Karpas-422 (cell line): ENCODE results near the gene KLKB1. TPM values are rescaled to one million over a fixed set of nuclear protein-coding genes. Genes with fewer than 3 reads are reported as not detected.
"Not testable (repeated sequence)": the region's sequence is repeated elsewhere in the genome, so short reads cannot be mapped to it uniquely, and the experiment has no call there.

Source experiments
- DNase-seq: peaks from one replicate; pipeline ENCODE4 v3.0.0-alpha.2; 2015
- H2AFZ ChIP-seq: fragments of 200-600 bp; sonication (generic); 2 replicates; pipeline ENCODE4 v1.6.1; 2014; ENCODE audit warnings: antibody characterized with exemption, low read length, mixed read lengths
- H3K27ac ChIP-seq: fragments of 200-600 bp; sonication (generic); 2 replicates; pipeline ENCODE4 v1.5.1; 2014; ENCODE audit warnings: mild to moderate bottlenecking, low read length, moderate library complexity
- H3K27me3 ChIP-seq: fragments of 200-600 bp; sonication (generic); 2 replicates; pipeline ENCODE4 v1.6.1; 2014; ENCODE audit warnings: low read length, mixed read lengths
- H3K36me3 ChIP-seq: fragments of 200-600 bp; sonication (generic); 2 replicates; pipeline ENCODE4 v1.6.1; 2014; ENCODE audit warnings: low read length, mixed read lengths; ENCODE audit not compliant: insufficient read depth
- H3K4me1 ChIP-seq: fragments of 200-600 bp; sonication (generic); 2 replicates; pipeline ENCODE4 v1.6.1; 2014; ENCODE audit warnings: mild to moderate bottlenecking, low read length, mixed read lengths
- H3K4me2 ChIP-seq: fragments of 200-600 bp; sonication (generic); 2 replicates; pipeline ENCODE4 v1.6.1; 2014; ENCODE audit warnings: low read length, low read depth, mild to moderate bottlenecking; ENCODE audit not compliant: poor library complexity, severe bottlenecking
- H3K4me3 ChIP-seq: fragments of 200-600 bp; sonication (generic); 2 replicates; pipeline ENCODE4 v1.5.1; 2014; ENCODE audit warnings: mild to moderate bottlenecking, antibody characterized with exemption, low read length, mixed read lengths
- H3K79me2 ChIP-seq: fragments of 200-600 bp; sonication (generic); 2 replicates; pipeline ENCODE4 v1.6.1; 2014; ENCODE audit warnings: mild to moderate bottlenecking, low read length, mixed read lengths
- H3K9ac ChIP-seq: fragments of 200-600 bp; sonication (generic); 2 replicates; pipeline ENCODE4 v1.6.0; 2014; ENCODE audit warnings: low read length
- H3K9me2 ChIP-seq: fragments of 200-600 bp; sonication (generic), shearing (Covaris generic); replicated peaks from 2 replicates; pipeline ENCODE4 v1.6.0; 2014; ENCODE audit warnings: mild to moderate bottlenecking, low read length, moderate library complexity; ENCODE audit not compliant: insufficient read depth
- H3K9me3 ChIP-seq: fragments of 300-700, 200-600 bp; sonication (generic); 2 replicates; pipeline ENCODE4 v1.6.1; 2014; ENCODE audit warnings: low read length, mixed read lengths
- H4K20me1 ChIP-seq: fragments of 200-600 bp; sonication (generic); 2 replicates; pipeline ENCODE4 v1.6.1; 2014; ENCODE audit warnings: mild to moderate bottlenecking, antibody characterized with exemption, low read length, low read depth; ENCODE audit not compliant: insufficient read depth
- total RNA-seq: library from RNA; depleted of rRNA; stranded (reverse); fragments of >200 nt; shearing (Covaris generic); gene quantifications from 2 replicates; pipeline ENCODE4 v1.2.3, GENCODE V29; 2014; ENCODE audit warnings: low replicate concordance

The KLKB1 gene
- total RNA-seq, 1 experiment from 2014 or later: 1.9 TPM

DNA sequence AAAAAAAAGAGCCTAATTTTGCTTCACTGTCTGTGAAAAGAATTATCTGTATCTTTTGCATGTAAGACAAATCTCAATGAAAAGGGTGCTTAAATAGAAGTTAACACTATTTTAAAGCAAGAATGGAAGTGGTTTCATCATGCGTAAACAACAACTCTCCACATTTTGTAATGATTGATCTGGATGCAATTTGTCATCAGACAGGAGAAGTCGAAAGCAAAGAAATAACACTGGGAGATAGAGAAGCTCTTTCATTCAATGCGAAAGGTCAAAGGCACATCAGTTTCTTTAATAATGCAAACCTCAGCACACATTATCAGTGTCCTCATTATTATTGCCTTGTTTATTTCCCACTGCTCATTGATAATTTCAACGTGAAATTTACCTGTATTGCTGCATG, 8.8 kb downstream of the KLKB1 start:
- no peak for DNase-seq
- Histone ChIP-seq H3K27ac (no peak overlapping the region), H3K4me2 (no peak overlapping the region), H4K20me1 (no peaks in the 10 kb centered on the region), H3K79me2 (no peaks in the 10 kb centered on the region), H3K36me3 (no peaks in the 10 kb centered on the region), H3K9me2 (no peaks in the 10 kb centered on the region), H3K9me3 (no peaks in the 10 kb centered on the region), H2AFZ (no peak overlapping the region), H3K27me3 (no peaks in the 10 kb centered on the region), H3K4me3 (no peak overlapping the region), H3K9ac (no peak overlapping the region), H3K4me1 (no peaks in the 10 kb centered on the region)

DNA sequence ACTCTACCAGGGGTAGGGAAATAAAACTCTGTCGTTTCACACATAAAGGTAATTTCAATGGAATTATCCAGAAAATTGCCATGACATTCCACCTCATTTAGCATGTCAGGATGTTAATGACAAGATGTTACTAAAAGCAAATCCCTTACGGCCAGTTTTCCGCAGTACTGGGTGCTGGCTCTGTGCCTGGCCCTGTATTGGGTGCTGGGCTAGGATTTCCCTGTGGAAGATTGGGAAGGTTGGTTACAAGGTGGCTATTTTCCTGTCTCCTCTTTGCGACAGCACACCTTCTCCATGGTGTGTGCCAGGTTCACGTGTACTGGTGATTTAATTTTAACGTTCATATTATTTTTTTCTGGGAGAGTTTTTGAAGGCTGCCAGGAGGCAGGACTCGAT, 13.1 kb downstream of the KLKB1 start:
- no peak overlapping the region for H3K4me2 ChIP-seq
- no peaks in the 10 kb centered on the region for H3K9me2 ChIP-seq
- no peaks in the 10 kb centered on the region for H3K4me1 ChIP-seq
- DNase-seq: no peak
- H3K27ac ChIP-seq: no peak overlapping the region
- no peak overlapping the region for H3K4me3 ChIP-seq
- H3K36me3 ChIP-seq: no peaks in the 10 kb centered on the region
- no peaks in the 10 kb centered on the region for H4K20me1 ChIP-seq
- H3K79me2 ChIP-seq: no peaks in the 10 kb centered on the region
- no peak overlapping the region for H2AFZ ChIP-seq
- no peak overlapping the region for H3K9ac ChIP-seq
- no peaks in the 10 kb centered on the region for H3K9me3 ChIP-seq
- no peaks in the 10 kb centered on the region for H3K27me3 ChIP-seq

GRCh38 chr4:186240848-186241491, 13.7 kb downstream of the KLKB1 start:
- Histone ChIP-seq H3K79me2 (no peaks in the 10 kb centered on the region), H3K4me2 (no peak overlapping the region), H3K27me3 (no peaks in the 10 kb centered on the region), H3K27ac (no peak overlapping the region), H3K4me3 (no peak overlapping the region), H2AFZ (no peak overlapping the region), H3K9me3 (no peaks in the 10 kb centered on the region), H4K20me1 (no peaks in the 10 kb centered on the region), H3K9me2 (no peaks in the 10 kb centered on the region), H3K36me3 (no peaks in the 10 kb centered on the region), H3K9ac (no peak overlapping the region), H3K4me1 (no peaks in the 10 kb centered on the region)
- no peak for DNase-seq

GRCh38 chr4:186241616-186242015, 14.3 kb downstream of the KLKB1 start:
- no peaks in the 10 kb centered on the region for H3K27me3 ChIP-seq
- no peaks in the 10 kb centered on the region for H3K4me1 ChIP-seq
- H3K9me2 ChIP-seq: no peaks in the 10 kb centered on the region
- H3K9me3 ChIP-seq: no peaks in the 10 kb centered on the region
- no peaks in the 10 kb centered on the region for H3K79me2 ChIP-seq
- no peaks in the 10 kb centered on the region for H4K20me1 ChIP-seq
- no peaks in the 10 kb centered on the region for H3K36me3 ChIP-seq
- DNase-seq: no peak
- H3K9ac ChIP-seq: no peak overlapping the region
- H3K27ac ChIP-seq: no peak overlapping the region
- no peak overlapping the region for H3K4me2 ChIP-seq
- no peak overlapping the region for H3K4me3 ChIP-seq
- H2AFZ ChIP-seq: no peak overlapping the region

DNA sequence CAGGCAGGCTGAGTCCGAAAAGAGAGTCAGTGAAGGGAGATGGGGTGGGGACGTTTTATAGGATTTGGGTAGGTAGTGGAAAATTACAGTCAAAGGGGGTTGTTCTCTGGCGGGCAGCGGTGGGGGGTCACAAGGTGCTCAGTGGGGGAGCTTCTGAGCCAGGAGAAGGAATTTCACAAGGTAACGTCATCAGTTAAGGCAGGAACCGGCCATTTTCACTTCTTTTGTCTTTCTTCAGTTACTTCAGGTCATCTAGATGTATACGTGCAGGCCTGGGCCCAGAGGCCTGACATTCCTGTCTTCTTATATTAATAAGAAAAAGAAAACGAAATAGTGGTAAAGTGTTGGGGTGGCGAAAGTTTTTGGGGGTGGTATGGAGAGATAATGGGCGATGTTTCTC, 14.7 kb downstream of the KLKB1 start:
- H3K4me1 ChIP-seq, H3K4me3 ChIP-seq: not testable (repeated sequence)

DNA sequence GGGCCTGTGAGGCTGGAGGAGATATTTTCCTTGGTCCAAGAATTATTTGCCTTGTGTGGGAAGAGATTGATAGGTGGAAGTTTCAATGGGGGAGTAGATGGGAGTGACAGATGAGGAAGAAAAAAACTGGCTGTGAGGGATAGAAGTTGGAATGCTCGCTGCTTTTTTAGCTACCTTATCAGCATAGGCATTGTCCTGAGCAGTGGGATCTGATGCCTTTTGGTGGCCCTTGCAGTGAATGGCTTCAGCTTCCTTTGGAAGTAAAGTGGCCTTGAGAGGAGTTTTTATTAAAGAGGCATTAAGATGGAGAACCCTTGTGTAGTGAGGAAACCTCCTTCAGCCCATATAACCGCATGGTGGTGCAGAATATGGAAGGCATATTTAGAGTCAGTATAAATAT, 16.0 kb downstream of the KLKB1 start:
- DNase-seq: no peak
- Histone ChIP-seq H4K20me1 (no peaks in the 10 kb centered on the region), H3K4me1 (no peaks in the 10 kb centered on the region), H3K27me3 (no peaks in the 10 kb centered on the region), H2AFZ (no peak overlapping the region), H3K9ac (no peak overlapping the region), H3K9me2 (no peaks in the 10 kb centered on the region), H3K36me3 (no peaks in the 10 kb centered on the region), H3K27ac (no peak overlapping the region), H3K79me2 (no peaks in the 10 kb centered on the region), H3K9me3 (no peaks in the 10 kb centered on the region), H3K4me3 (no peak overlapping the region), H3K4me2 (no peak overlapping the region)

More for the DNA sequence above, 14.7 kb downstream of the KLKB1 start:
- not testable (repeated sequence) for H3K27me3 ChIP-seq, H3K9me2 ChIP-seq, H3K79me2 ChIP-seq, H4K20me1 ChIP-seq, H3K9me3 ChIP-seq, H3K27ac ChIP-seq, H3K9ac ChIP-seq, H2AFZ ChIP-seq, H3K36me3 ChIP-seq, DNase-seq, H3K4me2 ChIP-seq

- Histone ChIP-seq H3K36me3 (no peaks in the 10 kb centered on the region), H3K79me2 (no peaks in the 10 kb centered on the region), H3K9me3 (no peaks in the 10 kb centered on the region), H3K9ac (no peak overlapping the region), H2AFZ (no peak overlapping the region), H3K4me2 (no peak overlapping the region), H3K4me3 (no peak overlapping the region), H3K9me2 (no peaks in the 10 kb centered on the region), H4K20me1 (no peaks in the 10 kb centered on the region), H3K4me1 (no peaks in the 10 kb centered on the region), H3K27ac (no peak overlapping the region), H3K27me3 (no peaks in the 10 kb centered on the region)
- no peak for DNase-seq
These were observed 17.5 kb downstream of the KLKB1 start for GRCh38 chr4:186244835-186245234.

- not testable (repeated sequence) for H3K9ac ChIP-seq, H3K27me3 ChIP-seq, H3K9me2 ChIP-seq, H3K27ac ChIP-seq, H4K20me1 ChIP-seq, H2AFZ ChIP-seq, H3K9me3 ChIP-seq, H3K4me3 ChIP-seq, H3K79me2 ChIP-seq, H3K36me3 ChIP-seq, DNase-seq, H3K4me1 ChIP-seq, H3K4me2 ChIP-seq
These were observed 19.9 kb downstream of the KLKB1 start for GRCh38 chr4:186247062-186247752.
